Prostate gland (tissue), 2 donors: ENCODE data around the gene BCR.

ENCODE experiments used
- CTCF ChIP-seq, 4 experiments: fragments of 200-600 bp in 2 of 4; fragments of 450-650 bp in 2 of 4; sonication (generic) in 2 of 4; IDR thresholded peaks; 1 replicate in 3 of 4; 2 replicates in 1 of 4; pipeline ENCODE4 v1.5.1; 2016 to 2019; ENCODE audit warnings: antibody characterized with exemption in 4 of 4, mild to moderate bottlenecking in 2 of 4, moderate library complexity in 2 of 4
- POLR2A ChIP-seq: fragments of 450-650 bp; IDR thresholded peaks from one replicate; pipeline ENCODE4 v1.6.1; 2016; ENCODE audit warnings: antibody characterized with exemption, mild to moderate bottlenecking
- POLR2AphosphoS5 ChIP-seq: sonication (generic); formaldehyde crosslinking; IDR thresholded peaks from one replicate; pipeline ENCODE4 v1.6.1; 2017; ENCODE audit warnings: antibody characterized with exemption

DNA sequence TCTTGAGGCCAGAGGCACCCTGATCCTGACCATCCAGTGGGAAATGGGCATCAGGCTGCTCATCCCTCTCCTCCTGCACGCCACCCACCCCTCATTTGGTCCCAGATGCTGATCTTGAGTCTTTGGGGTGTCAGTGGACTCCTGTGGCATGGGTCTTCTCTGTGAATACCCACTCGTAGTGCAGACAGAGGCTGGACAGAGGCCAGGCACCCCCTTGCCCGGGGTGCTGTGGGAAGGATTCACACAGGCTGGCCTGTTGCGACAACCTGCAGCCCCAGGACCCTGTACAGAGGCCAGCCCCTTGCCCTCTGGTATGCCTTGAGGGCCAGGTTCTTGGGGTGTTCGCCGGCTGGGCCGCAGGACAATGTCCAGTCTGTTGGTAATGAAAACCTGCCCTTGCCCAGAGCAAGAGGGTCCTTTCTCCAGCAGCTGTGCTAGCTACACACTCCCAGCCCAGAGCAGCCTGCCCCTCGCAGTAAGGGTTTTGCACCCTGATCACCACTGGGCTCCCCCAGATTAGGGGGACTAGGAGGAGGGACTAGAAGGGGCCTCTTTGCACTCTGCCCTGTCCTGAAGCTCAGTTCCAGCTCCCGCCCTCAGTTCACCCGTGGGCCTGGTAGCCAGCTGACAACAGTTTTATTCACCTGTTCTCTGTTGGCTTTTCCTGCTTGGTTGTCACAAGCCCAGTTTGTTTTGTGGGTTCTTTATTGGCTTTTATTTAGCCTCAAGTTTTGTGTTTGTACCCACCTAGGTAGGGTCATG lies 76.0 kb downstream of the BCR start:
- TF ChIP-seq CTCF (IDR thresholded peaks at IDR 0.05) = no peak
- no peak for TF ChIP-seq POLR2AphosphoS5
- TF ChIP-seq POLR2A = no peak
